HCT116 (cell line): ENCODE measurements around the gene ACER1. TPM values are rescaled to one million over a fixed set of nuclear protein-coding genes. Genes with fewer than 3 reads are reported as not detected.

Experiments used
- ATAC-seq: fragments of 200-7000 bp; cut with Tn5 transposase; 2 replicates; pipeline ENCODE4 v1.9.1; 2020; ENCODE audit warnings: mild to moderate bottlenecking, moderate library complexity
- BruUV-seq: library from RNA; stranded (reverse); fragments of 400-500 nt; replicated peaks from 2 replicates; lab custom pipeline; 2021; lab: Mats Ljungman, UMichigan
- CTCF ChIA-PET: fragments of 300-600 bp; sonication (Branson Sonifier 250); formaldehyde crosslinking; loops from one replicate; lab custom pipeline; 2021; ENCODE audit warnings: antibody characterized with exemption; lab: Charles Lee
- POLR2A ChIA-PET: fragments of 300-600, 350-600 bp; sonication (Branson Sonifier 250); formaldehyde crosslinking; loops from one replicate; lab custom pipeline; 2021; ENCODE audit warnings: antibody characterized with exemption; lab: Charles Lee
- RAD21 ChIA-PET, 2 experiments: fragments of 300-600 bp; sonication (Branson Sonifier 250); formaldehyde crosslinking; loops; one replicate each; lab custom pipeline; 2023; ENCODE audit warnings: low total read pairs in 2 of 2; ENCODE audit not compliant: uncharacterized antibody in 2 of 2, unreplicated experiment in 2 of 2, low non-redundant PET in 1 of 2; lab: Charles Lee
- DNase-seq: peaks from one replicate; pipeline ENCODE4 v3.0.0-alpha.2; 2010; ENCODE audit warnings: low read depth, low spot score
- H2AFZ ChIP-seq: fragments of 200-600 bp; shearing (Covaris generic), sonication (generic); 2 replicates; pipeline ENCODE4 v1.6.1; 2017; ENCODE audit warnings: low read depth, mixed run types, mixed read lengths, antibody characterized with exemption, low read length; ENCODE audit not compliant: poor library complexity, severe bottlenecking
- H3K27ac ChIP-seq: 2 replicates; pipeline ENCODE4 v1.5.1; 2012; ENCODE audit warnings: low read depth, low read length
- H3K27me3 ChIP-seq: fragments of 200-600 bp; sonication (generic); 2 replicates; pipeline ENCODE4 v1.6.1; 2016; ENCODE audit warnings: mixed run types, low read length, mixed read lengths; ENCODE audit not compliant: insufficient read depth
- H3K36me3 ChIP-seq, 2 experiments: fragments of 200-500 bp in 1 of 2; fragments of 200-600 bp in 1 of 2; sonication (Bioruptor generic) in 1 of 2; sonication (generic) in 1 of 2; 2 replicates each; pipeline versions ENCODE4 v1.5.1 to v1.6.1; 2014 to 2016; ENCODE audit warnings: low read length in 2 of 2, inconsistent platforms in 1 of 2, mixed read lengths in 1 of 2, mixed run types in 1 of 2; ENCODE audit not compliant: insufficient read depth in 2 of 2, control insufficient read depth in 1 of 2
- H3K4me1 ChIP-seq, 2 experiments: fragments of 200-600 bp in 1 of 2; sonication (generic) in 1 of 2; 2 replicates each; pipeline versions ENCODE4 v1.5.1 to v1.6.1; 2012 to 2017; ENCODE audit warnings: low read length in 2 of 2, inconsistent platforms in 1 of 2, mild to moderate bottlenecking in 1 of 2, mixed read lengths in 1 of 2, mixed run types in 1 of 2, moderate library complexity in 1 of 2; ENCODE audit not compliant: insufficient read depth in 2 of 2, control insufficient read depth in 1 of 2
- H3K4me2 ChIP-seq: fragments of 200-600 bp; sonication (generic); 2 replicates; pipeline ENCODE4 v1.6.1; 2017; ENCODE audit warnings: mixed run types, low read length, mixed read lengths
- H3K4me3 ChIP-seq, 2 experiments: fragments of 200-600 bp in 1 of 2; sonication (generic) in 1 of 2; replicated peaks in 1 of 2; 2 replicates each; pipeline ENCODE4 v1.5.1; 2011 to 2016; ENCODE audit warnings: low read length in 2 of 2, control low read depth in 1 of 2, low read depth in 1 of 2, mild to moderate bottlenecking in 1 of 2, mixed read lengths in 1 of 2, mixed run types in 1 of 2
- H3K79me2 ChIP-seq: fragments of 200-600 bp; sonication (generic); 2 replicates; pipeline ENCODE4 v1.6.1; 2017; ENCODE audit warnings: mild to moderate bottlenecking, mixed run types, low read length, moderate library complexity, mixed read lengths; ENCODE audit not compliant: insufficient read depth
- H3K9ac ChIP-seq: fragments of 200-600 bp; sonication (generic); 2 replicates; pipeline ENCODE4 v1.6.1; 2016; ENCODE audit warnings: low read length, mixed read lengths
- H3K9me2 ChIP-seq: fragments of 200-600 bp; sonication (generic), shearing (Covaris generic); 2 replicates; pipeline ENCODE4 v1.6.1; 2017; ENCODE audit warnings: mixed run types, mild to moderate bottlenecking, moderate library complexity; ENCODE audit not compliant: insufficient read depth
- H3K9me3 ChIP-seq, 2 experiments: fragments of 200-500 bp in 1 of 2; fragments of 200-600 bp in 1 of 2; sonication (Bioruptor generic) in 1 of 2; sonication (generic) in 1 of 2; 2 replicates each; pipeline ENCODE4 v1.6.1; 2014 to 2017; ENCODE audit warnings: low read length in 2 of 2, mixed read lengths in 2 of 2, inconsistent platforms in 1 of 2, low read depth in 1 of 2, mild to moderate bottlenecking in 1 of 2, mixed run types in 1 of 2, moderate library complexity in 1 of 2; ENCODE audit not compliant: control insufficient read depth in 1 of 2, insufficient read depth in 1 of 2
- H4K20me1 ChIP-seq: fragments of 200-600 bp; sonication (generic), shearing (Covaris generic); 2 replicates; pipeline ENCODE4 v1.6.1; 2017; ENCODE audit warnings: mixed run types, mild to moderate bottlenecking, moderate library complexity; ENCODE audit not compliant: insufficient read depth
- ATF3 ChIP-seq: IDR thresholded peaks from 2 replicates; pipeline ENCODE4 v1.6.1; 2012
- CBX3 ChIP-seq: IDR thresholded peaks from 2 replicates; pipeline ENCODE4 v1.6.1; 2012; ENCODE audit warnings: low read depth
- CEBPB ChIP-seq: IDR thresholded peaks from 2 replicates; pipeline ENCODE4 v1.6.1; 2012; ENCODE audit warnings: low read depth
- CTCF ChIP-seq, 3 experiments: fragments of 200-600 bp in 1 of 3; sonication (generic) in 1 of 3; IDR thresholded peaks in 2 of 3; conservative IDR thresholded peaks in 1 of 3; 2 replicates each; pipeline ENCODE4 v1.5.1; 2012 to 2017; ENCODE audit warnings: low read depth in 2 of 3, low read length in 2 of 3, antibody characterized with exemption in 1 of 3, borderline replicate concordance in 1 of 3, control low read depth in 1 of 3, mild to moderate bottlenecking in 1 of 3, mixed read lengths in 1 of 3, mixed run types in 1 of 3, moderate library complexity in 1 of 3; ENCODE audit not compliant: insufficient read depth in 1 of 3
- EGR1 ChIP-seq: IDR thresholded peaks from 2 replicates; pipeline ENCODE4 v1.6.1; 2012; ENCODE audit warnings: low read depth
- ELF1 ChIP-seq: IDR thresholded peaks from 2 replicates; pipeline ENCODE4 v1.6.1; 2012; ENCODE audit warnings: low read depth, borderline replicate concordance
- EZH2 ChIP-seq: fragments of 200-600 bp; sonication (generic); IDR thresholded peaks from 2 replicates; pipeline ENCODE4 v1.6.1; 2017; ENCODE audit warnings: antibody characterized with exemption, mixed run types
- EZH2phosphoT487 ChIP-seq: fragments of 200-600 bp; IDR thresholded peaks from 2 replicates; pipeline ENCODE4 v1.6.1; 2018; ENCODE audit warnings: antibody characterized with exemption, borderline replicate concordance
- FOSL1 ChIP-seq: IDR thresholded peaks from 2 replicates; pipeline ENCODE4 v1.6.1; 2012; ENCODE audit warnings: low read depth
- MAX ChIP-seq: IDR thresholded peaks from 2 replicates; pipeline ENCODE4 v1.6.1; 2012
- POLR2A ChIP-seq: IDR thresholded peaks from 2 replicates; pipeline ENCODE4 v1.7.0; 2011; ENCODE audit warnings: borderline replicate concordance; ENCODE audit not compliant: insufficient read depth, insufficient read length; ENCODE audit errors: extremely low read depth
- RAD21 ChIP-seq: IDR thresholded peaks from 2 replicates; pipeline ENCODE4 v1.6.1; 2012; ENCODE audit warnings: low read depth, mild to moderate bottlenecking
- REST ChIP-seq: IDR thresholded peaks from 2 replicates; pipeline ENCODE4 v1.6.1; 2012; ENCODE audit warnings: low read depth
- SP1 ChIP-seq: IDR thresholded peaks from 2 replicates; pipeline ENCODE4 v1.6.1; 2012; ENCODE audit warnings: low read depth
- TCF7L2 ChIP-seq: IDR thresholded peaks from 2 replicates; pipeline ENCODE4 v1.7.0; 2011; ENCODE audit warnings: borderline replicate concordance, inconsistent platforms; ENCODE audit not compliant: insufficient read depth, insufficient read length; ENCODE audit errors: extremely low read depth
- YY1 ChIP-seq: IDR thresholded peaks from 2 replicates; pipeline ENCODE4 v1.6.1; 2011; ENCODE audit warnings: low read length, low read depth, moderate library complexity, mild to moderate bottlenecking; ENCODE audit not compliant: insufficient replicate concordance; ENCODE audit errors: extremely low read depth
- ZBTB33 ChIP-seq: IDR thresholded peaks from 2 replicates; pipeline ENCODE4 v1.6.1; 2011; ENCODE audit warnings: mild to moderate bottlenecking, low read length, moderate library complexity; ENCODE audit not compliant: insufficient replicate concordance; ENCODE audit errors: extremely low read depth
- ZFX ChIP-seq: fragments of 450-650 bp; IDR thresholded peaks from 2 replicates; pipeline ENCODE4 v1.6.1; 2017
- ZNF274 ChIP-seq: fragments of 200-500 bp; sonication (Bioruptor generic); IDR thresholded peaks from 2 replicates; pipeline ENCODE4 v1.6.1; 2014; ENCODE audit warnings: mild to moderate bottlenecking, low read depth, low read length, inconsistent platforms
- intact Hi-C: fragments of 100-400 bp; cut with micrococcal nuclease; formaldehyde crosslinking; loops from 2 replicates; pipeline ENCODE4 v1.10.0; 2022
- total RNA-seq: library from RNA; stranded (reverse); gene quantifications from one replicate; pipeline ENCODE4 v1.2.1, GENCODE V29; 2021; ENCODE audit not compliant: unreplicated experiment

Gene ACER1
- total RNA-seq, 1 experiment from 2014 or later: not detected

GRCh38 chr19:6271721-6272410 is 61.5 kb downstream of the ACER1 start:
- peaks cover 3 to 7% of the 10 kb centered on the region in 2 experiments; a peak in 3 of 4 replicates for H3K36me3 ChIP-seq
- intact Hi-C loops: no loop called here
- peaks cover 92% of the 10 kb centered on the region for H3K79me2 ChIP-seq
- RAD21 ChIA-PET: no interaction called here
- H3K27ac ChIP-seq: no peak overlapping the region
- no TSS peak for BruUV-seq
- no peaks in the 10 kb centered on the region for H3K27me3 ChIP-seq
- ATAC-seq: no peak
- H3K9ac ChIP-seq: no peak overlapping the region
- POLR2A ChIA-PET: no interaction called here
- peaks cover 3% of the 10 kb centered on the region; the same call in 1 of the 2 replicates for H4K20me1 ChIP-seq
- no peaks in the 10 kb centered on the region for H3K9me3 ChIP-seq
- no peak overlapping the region for H2AFZ ChIP-seq
- no peak overlapping the region for H3K4me2 ChIP-seq
- TF ChIP-seq ZBTB33 (no peak), EZH2 (no peak), ATF3 (no peak), TCF7L2 (no peak), RAD21 (no peak), FOSL1 (no peak), ZNF274 (no peak), ZFX (no peak), POLR2A (no peak), CEBPB (no peak), SP1 (no peak), MAX (no peak), CBX3 (no peak), REST (no peak), YY1 (no peak), CTCF (IDR thresholded peaks at IDR 0.05 in 2 of 3, conservative IDR thresholded peaks at IDR 0.05 in 1 of 3; ENCODE audit: borderline replicate concordance in 1 of 3, insufficient read depth in 1 of 3, low read depth in 2 of 3, low read length in 2 of 3) (no peak), EZH2phosphoT487 (no peak), EGR1 (no peak), ELF1 (no peak)
- TF ChIP-seq, all 23 proteins: peak for 0
- CTCF ChIA-PET: no interaction called here
- Histone ChIP-seq H3K4me3 (no peak overlapping the region), H3K4me1 (no peaks in the 10 kb centered on the region), H3K9me2 (no peaks in the 10 kb centered on the region)
- no peak for DNase-seq
